ENCODE measurements around the gene SLC20A1.
A peak's percentile ranks its signal among the peaks of the same experiment; 100 is the strongest.
"Not testable (repeated sequence)": the region's sequence is repeated elsewhere in the genome, so short reads cannot be mapped to it uniquely, and the experiment has no call there.

The SLC20A1 gene

DNA sequence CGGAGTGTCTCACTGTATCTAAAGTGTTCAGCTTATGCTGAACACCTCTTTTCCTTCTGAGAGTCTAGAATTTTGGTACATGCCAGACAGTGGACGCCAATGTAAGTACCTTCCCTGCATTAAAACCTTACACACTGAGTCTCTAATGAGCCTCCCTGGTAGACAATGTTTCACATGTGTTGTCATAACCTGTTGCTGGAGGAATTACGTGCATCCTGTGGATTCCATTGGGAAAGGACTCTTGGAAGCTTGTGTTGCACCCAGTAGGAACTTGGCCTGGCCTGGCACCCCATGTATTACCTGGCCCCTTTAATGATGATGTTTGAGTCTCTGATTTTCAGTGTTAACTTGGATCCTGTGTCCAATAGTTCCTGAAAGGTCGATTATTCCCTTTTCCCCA, 40.8 kb upstream of the SLC20A1 start:
- no peak for DNase-seq (ENCODE audit: low read depth)
- TF ChIP-seq, protein P1, sequence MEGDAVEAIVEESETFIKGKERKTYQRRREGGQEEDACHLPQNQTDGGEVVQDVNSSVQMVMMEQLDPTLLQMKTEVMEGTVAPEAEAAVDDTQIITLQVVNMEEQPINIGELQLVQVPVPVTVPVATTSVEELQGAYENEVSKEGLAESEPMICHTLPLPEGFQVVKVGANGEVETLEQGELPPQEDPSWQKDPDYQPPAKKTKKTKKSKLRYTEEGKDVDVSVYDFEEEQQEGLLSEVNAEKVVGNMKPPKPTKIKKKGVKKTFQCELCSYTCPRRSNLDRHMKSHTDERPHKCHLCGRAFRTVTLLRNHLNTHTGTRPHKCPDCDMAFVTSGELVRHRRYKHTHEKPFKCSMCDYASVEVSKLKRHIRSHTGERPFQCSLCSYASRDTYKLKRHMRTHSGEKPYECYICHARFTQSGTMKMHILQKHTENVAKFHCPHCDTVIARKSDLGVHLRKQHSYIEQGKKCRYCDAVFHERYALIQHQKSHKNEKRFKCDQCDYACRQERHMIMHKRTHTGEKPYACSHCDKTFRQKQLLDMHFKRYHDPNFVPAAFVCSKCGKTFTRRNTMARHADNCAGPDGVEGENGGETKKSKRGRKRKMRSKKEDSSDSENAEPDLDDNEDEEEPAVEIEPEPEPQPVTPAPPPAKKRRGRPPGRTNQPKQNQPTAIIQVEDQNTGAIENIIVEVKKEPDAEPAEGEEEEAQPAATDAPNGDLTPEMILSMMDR (conservative IDR thresholded peaks at IDR 0.05; ENCODE audit: low read depth, low read length): no peak
- H3K4me3 ChIP-seq (ENCODE audit: low read depth, low read length): no peak overlapping the region

DNA sequence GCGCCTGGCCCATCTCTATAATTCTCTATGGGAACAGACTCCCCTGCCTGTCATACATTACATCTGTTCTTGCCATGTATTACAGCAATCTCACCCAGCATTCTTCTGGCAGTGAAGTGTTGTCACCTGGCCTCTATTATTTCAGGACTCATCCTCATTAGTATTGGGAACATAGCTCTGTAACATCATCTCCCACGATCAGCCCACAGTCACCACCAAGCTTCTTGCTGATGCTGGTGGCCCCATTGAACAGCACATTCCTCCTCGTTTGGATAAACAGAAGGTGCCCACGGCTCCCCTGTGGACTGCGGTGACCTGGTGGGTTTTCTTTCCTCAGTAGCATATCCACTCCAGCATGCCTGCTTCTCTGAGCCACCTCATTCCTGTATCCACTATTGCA, 39.8 kb upstream of the SLC20A1 start:
- DNase-seq (ENCODE audit: low read depth): no peak
- TF ChIP-seq, protein P1 (conservative IDR thresholded peaks at IDR 0.05; ENCODE audit: low read depth, low read length): no peak
- H3K4me3 ChIP-seq (ENCODE audit: low read depth, low read length): no peak overlapping the region

DNA sequence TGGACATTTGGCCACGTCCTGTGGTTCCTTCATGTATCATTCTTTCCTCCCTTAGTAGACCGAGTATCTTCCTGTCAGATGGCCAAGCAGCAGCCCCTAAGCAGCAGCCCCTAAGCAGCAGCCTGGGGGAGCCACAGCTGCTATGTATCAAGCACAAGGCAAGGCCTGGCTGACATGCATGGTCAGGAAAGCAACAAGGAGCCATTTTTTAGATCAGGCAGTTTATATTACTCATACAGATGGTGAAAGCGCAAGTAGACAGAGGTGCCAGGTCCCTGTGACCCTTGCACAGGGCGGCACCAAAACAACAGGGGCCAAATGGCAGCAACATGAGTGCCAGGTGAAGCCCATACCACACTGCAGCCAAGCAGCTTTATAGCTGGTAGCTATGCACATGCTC, 39.2 kb upstream of the SLC20A1 start:
- TF ChIP-seq, protein P1 (conservative IDR thresholded peaks at IDR 0.05; ENCODE audit: low read depth, low read length): no peak
- no peak for DNase-seq (ENCODE audit: low read depth)

DNA sequence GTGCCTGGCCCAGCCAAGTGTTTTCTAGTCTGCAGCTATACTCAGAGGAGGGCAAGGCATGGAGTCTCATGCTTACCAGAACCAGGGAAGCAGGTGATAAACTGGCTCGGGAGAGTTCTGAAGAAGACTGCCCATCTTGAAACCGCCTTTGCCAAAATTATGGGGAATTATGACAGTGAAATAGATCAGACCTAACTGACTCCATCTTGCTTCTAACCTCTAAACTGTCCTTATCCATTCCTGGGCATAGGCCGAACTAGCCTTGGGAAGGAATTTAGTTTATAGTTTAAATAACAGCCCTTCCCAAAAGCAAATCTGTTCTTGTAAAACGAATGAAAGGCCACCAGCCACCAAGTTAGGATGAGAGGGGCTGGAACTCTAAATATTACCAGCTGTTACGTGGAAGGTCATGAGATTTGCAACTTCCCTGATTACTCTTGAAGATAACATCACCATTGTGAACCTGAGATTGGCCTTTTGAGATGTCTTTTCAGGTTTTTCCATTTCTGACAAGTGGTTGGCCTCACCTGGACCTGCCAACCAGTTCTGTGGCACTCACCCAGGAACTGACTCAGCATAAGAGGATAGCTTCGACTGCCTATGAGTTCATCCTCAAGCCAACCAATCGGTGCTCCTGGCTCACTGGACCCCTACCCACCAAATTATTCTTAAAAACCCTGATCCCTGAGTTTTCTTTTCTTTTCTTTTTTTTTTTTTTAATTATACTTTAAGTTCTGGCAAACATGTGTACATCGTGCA, 37.9 kb upstream of the SLC20A1 start:
- DNase-seq (ENCODE audit: low read depth): no peak
- TF ChIP-seq, protein P1 (conservative IDR thresholded peaks at IDR 0.05; ENCODE audit: low read depth, low read length): no peak

More for the DNA sequence above, 39.2 kb upstream of the SLC20A1 start:
- no peak overlapping the region for H3K4me3 ChIP-seq (ENCODE audit: low read depth, low read length)

DNA sequence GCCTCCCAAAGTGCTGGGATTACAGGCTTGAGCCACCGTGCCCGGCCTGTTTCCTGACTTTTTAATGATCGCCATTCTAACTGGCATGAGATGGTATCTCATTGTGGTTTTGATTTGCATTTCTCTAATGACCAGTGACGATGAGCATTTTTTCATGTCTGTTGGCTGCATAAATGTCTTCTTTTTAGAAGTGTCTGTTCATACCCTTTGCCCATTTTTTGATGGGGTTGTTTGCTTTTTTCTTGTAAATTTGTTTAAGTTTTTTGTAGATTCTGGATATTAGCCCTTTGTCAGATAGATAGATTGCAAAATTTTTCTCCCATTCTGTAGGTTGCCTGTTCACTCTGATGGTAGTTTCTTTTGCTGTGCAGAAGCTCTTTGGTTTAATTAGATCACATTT, 36.4 kb upstream of the SLC20A1 start:
- DNase-seq (ENCODE audit: low read depth); H3K4me3 ChIP-seq (ENCODE audit: low read depth, low read length): not testable (repeated sequence)

More for the DNA sequence above, 37.9 kb upstream of the SLC20A1 start:
- no peak overlapping the region for H3K4me3 ChIP-seq (ENCODE audit: low read depth, low read length)

DNA sequence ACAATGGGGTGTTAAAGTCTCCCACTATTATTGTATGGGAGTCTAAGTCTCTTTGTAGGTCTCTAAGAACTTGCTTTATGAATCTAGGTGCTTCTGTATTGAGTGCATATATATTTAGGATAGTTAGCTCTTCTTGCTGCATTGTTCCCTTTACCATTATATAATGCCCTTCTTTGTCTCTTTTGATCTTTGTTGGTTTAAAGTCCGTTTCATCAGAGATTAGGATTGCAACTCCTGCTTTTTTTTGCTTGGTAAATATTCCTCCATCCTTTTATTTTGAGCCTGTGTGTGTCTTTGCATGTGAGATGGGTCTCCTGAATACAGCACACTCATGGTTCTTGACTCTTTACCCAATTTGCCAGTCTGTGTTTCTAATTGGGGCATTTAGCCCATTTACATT, 33.5 kb upstream of the SLC20A1 start:
- not testable (repeated sequence) for DNase-seq (ENCODE audit: low read depth); H3K4me3 ChIP-seq (ENCODE audit: low read depth, low read length)

DNA sequence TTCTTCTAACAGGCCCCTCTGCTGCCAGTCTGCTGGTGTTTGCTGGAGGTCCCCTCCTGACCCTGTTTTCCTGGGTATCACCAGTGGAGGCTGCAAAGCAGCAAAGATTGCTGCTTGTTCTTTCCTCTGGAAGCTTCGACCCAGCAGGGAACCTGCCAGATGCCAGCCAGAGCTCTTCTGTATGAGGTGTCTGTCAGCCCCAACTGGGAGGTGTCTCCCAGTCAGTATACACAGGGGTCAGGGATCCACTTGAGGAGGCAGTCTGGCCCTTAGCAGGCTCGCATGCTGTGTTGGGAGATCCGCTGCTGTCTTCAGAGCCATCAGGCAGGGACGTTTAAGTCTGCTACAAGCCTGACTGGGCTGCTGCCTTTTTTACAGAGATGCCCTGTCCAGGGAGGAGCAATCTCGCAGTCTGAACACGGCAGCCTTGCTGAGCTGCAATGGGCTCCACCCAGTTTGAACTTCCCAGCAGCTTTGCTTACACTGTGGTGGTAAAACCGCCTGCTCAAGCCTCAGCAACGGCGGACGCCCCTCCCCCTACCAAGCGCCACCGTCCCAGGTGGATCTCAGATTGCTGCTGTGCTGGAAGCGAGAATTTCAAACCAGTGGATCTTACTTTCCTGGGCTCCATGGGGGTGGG, 31.4 kb upstream of the SLC20A1 start:
- TF ChIP-seq, protein P1 (conservative IDR thresholded peaks at IDR 0.05; ENCODE audit: low read depth, low read length): no peak
- peak; percentile 46 for DNase-seq (ENCODE audit: low read depth)
- H3K4me3 ChIP-seq (ENCODE audit: low read depth, low read length): no peak overlapping the region

DNA sequence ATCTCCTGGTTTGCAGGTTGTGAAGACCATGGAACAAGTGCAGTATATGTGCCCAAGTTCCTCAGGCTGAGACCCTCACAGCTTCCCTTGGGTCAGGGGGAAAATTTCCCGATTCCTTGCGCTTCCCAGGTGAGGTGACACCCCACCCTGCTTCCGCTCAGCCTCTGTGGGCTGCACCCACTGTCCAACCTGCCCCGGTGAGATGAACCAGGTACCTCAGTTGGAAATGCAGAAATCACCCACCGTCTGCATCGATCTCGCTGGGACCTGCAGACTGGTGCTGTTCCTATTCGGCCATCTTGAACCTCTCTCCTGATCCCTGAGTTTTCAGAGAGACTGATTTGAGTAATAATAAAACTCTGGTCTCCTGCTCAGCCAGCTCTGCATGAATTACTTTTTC, 30.7 kb upstream of the SLC20A1 start:
- TF ChIP-seq, protein P1 (conservative IDR thresholded peaks at IDR 0.05; ENCODE audit: low read depth, low read length): no peak
- no peak overlapping the region for H3K4me3 ChIP-seq (ENCODE audit: low read depth, low read length)
- no peak for DNase-seq (ENCODE audit: low read depth)

DNA sequence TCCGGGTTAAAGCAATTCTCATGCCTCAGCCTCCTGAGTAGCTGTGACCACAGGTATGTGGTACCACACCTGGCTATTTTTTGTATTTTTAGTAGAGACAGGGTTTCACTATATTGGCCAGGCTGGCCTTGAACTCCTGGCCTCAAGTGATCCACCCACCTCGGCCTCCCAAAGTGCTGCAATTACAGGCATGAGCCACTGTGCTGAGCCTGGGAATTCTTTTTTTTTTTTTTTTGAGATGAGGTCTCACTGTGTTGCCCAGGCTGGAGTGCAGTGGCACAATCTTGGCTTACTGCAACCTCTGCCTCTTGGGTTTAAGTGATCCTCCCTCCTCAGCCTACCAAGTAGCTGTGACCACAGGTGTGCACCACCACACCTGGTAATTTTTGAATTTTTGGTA, 29.9 kb upstream of the SLC20A1 start:
- not testable (repeated sequence) for DNase-seq (ENCODE audit: low read depth); H3K4me3 ChIP-seq (ENCODE audit: low read depth, low read length)

Data from choroid plexus epithelial cell (primary cell).